Nephron (organoid): ENCODE results near the gene MAMSTR.

Experiments
- H3K27ac Mint-ChIP-seq, 3 experiments: 2 replicates each; pipeline ENCODE4 v1.8.0; 2020; ENCODE audit warnings: mixed read lengths in 3 of 3, mild to moderate bottlenecking in 2 of 3, moderate library complexity in 1 of 3
- H3K27me3 Mint-ChIP-seq: 2 replicates; pipeline ENCODE4 v1.8.0; 2021; ENCODE audit warnings: low read depth, mild to moderate bottlenecking, moderate library complexity, mixed read lengths
- H3K36me3 Mint-ChIP-seq: 2 replicates; pipeline ENCODE4 v1.8.0; 2020; ENCODE audit warnings: low read depth, mixed read lengths
- H3K4me1 Mint-ChIP-seq: 2 replicates; pipeline ENCODE4 v1.8.0; 2020; ENCODE audit warnings: mixed read lengths
- H3K4me3 Mint-ChIP-seq, 3 experiments: 2 replicates each; pipeline ENCODE4 v1.8.0; 2020; ENCODE audit warnings: mild to moderate bottlenecking in 3 of 3, mixed read lengths in 3 of 3, moderate library complexity in 2 of 3
- H3K9me3 Mint-ChIP-seq: 2 replicates; pipeline ENCODE4 v1.8.0; 2020; ENCODE audit warnings: mixed read lengths
- TF ChIP-seq, protein P1 (sequence below), 3 experiments: fragments of 200-600 bp; sonication (generic); IDR thresholded peaks; one replicate each; pipeline ENCODE4 v1.5.0; 2021; ENCODE audit warnings: antibody characterized with exemption in 3 of 3; ENCODE audit not compliant: unreplicated experiment in 3 of 3

The MAMSTR gene

DNA sequence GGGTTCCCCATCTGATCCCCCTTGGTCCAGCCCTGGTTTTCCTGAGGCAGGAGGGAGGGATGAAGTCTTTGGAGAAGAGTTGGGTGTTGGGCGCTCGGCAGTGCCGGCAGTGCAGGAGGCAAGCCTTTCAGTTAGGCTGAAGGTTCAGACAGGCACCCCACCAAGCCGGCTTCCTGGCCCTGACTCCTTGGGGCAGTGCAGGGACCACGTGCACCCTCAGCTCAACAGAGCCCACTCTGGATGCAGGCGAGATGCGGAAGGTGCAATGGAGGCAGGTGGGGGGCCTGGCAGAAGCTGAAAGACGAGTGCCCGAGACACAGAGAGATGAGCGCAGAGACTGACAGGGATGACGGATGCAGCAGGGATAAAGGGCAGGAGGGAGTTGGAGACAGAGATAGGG is 11.1 kb downstream of the MAMSTR start:
- H3K27me3 Mint-ChIP-seq: peaks cover 5% of the 10 kb centered on the region
- TF ChIP-seq, protein P1, sequence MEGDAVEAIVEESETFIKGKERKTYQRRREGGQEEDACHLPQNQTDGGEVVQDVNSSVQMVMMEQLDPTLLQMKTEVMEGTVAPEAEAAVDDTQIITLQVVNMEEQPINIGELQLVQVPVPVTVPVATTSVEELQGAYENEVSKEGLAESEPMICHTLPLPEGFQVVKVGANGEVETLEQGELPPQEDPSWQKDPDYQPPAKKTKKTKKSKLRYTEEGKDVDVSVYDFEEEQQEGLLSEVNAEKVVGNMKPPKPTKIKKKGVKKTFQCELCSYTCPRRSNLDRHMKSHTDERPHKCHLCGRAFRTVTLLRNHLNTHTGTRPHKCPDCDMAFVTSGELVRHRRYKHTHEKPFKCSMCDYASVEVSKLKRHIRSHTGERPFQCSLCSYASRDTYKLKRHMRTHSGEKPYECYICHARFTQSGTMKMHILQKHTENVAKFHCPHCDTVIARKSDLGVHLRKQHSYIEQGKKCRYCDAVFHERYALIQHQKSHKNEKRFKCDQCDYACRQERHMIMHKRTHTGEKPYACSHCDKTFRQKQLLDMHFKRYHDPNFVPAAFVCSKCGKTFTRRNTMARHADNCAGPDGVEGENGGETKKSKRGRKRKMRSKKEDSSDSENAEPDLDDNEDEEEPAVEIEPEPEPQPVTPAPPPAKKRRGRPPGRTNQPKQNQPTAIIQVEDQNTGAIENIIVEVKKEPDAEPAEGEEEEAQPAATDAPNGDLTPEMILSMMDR (IDR thresholded peaks at IDR 0.05; ENCODE audit: unreplicated experiment in 3 of 3): no peak
- peak overlapping the region in 1 of 3 experiments; percentile 12 for H3K4me3 Mint-ChIP-seq
- peaks cover 34% of the 10 kb centered on the region for H3K36me3 Mint-ChIP-seq
- no peaks in the 10 kb centered on the region for H3K9me3 Mint-ChIP-seq
- no peak overlapping the region for H3K27ac Mint-ChIP-seq
- peaks cover 6% of the 10 kb centered on the region for H3K4me1 Mint-ChIP-seq

DNA sequence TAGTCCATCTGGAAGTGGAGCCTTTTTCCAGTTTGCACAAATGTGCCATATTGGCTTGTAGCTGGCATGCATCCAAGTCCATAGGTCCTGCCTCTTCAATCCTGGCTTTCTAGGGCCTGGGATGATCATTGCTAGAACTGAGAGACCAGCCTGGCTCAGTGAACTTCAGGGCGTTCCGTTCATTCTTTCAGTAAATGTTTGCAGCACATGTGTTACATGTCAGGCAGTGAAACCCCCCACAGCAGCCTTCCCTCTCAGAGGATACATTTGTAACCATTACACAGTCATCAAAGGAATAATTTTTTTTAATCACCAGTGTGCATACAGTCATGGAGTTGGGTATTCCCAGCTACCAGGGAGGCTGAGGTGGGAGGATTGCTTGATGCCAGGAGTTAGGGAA is 14.1 kb downstream of the MAMSTR start:
- Mint-ChIP-seq H3K36me3 (peaks cover 43% of the 10 kb centered on the region), H3K4me1 (peaks cover 6% of the 10 kb centered on the region), H3K27ac (peak overlapping the region in 1 of 3 experiments; percentile 73), H3K4me3 (no peak overlapping the region), H3K9me3 (no peaks in the 10 kb centered on the region), H3K27me3 (peaks cover 9% of the 10 kb centered on the region)
- TF ChIP-seq, protein P1 (IDR thresholded peaks at IDR 0.05; ENCODE audit: unreplicated experiment in 3 of 3): no peak

DNA sequence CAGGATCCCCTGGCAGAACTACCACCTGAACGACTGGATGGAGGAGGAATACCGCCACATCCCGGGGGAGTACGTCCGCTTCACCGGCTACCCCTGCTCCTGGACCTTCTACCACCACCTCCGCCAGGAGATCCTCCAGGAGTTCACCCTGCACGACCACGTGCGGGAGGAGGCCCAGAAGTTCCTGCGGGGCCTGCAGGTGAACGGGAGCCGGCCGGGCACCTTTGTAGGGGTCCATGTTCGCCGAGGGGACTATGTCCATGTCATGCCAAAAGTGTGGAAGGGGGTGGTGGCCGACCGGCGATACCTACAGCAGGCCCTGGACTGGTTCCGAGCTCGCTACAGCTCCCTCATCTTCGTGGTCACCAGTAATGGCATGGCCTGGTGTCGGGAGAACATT is 16.2 kb downstream of the MAMSTR start:
- Mint-ChIP-seq H3K9me3 (no peaks in the 10 kb centered on the region), H3K4me3 (no peak overlapping the region), H3K4me1 (peaks cover 6% of the 10 kb centered on the region), H3K27ac (no peak overlapping the region), H3K27me3 (peaks cover 14% of the 10 kb centered on the region), H3K36me3 (peaks cover 39% of the 10 kb centered on the region)
- TF ChIP-seq, protein P1 (IDR thresholded peaks at IDR 0.05; ENCODE audit: unreplicated experiment in 3 of 3): no peak

DNA sequence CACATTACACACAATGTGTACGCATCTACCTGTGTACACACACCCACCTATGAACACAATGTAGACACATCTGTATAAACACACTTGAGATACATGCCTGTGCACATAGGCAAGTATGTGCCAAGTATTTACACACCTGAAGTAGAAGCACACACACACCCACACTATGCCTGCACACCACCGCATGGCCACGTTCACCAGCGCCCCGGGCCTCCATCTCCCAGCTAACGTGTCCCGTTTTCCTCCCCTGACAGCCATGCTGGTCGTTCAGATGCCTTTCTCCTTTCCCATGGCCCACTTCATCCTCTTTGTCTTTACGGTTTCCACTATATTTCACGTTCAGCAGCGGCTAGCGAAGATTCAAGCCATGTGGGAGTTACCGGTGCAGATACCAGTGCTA is 16.8 kb downstream of the MAMSTR start:
- peaks cover 39% of the 10 kb centered on the region for H3K36me3 Mint-ChIP-seq
- TF ChIP-seq, protein P1 (IDR thresholded peaks at IDR 0.05; ENCODE audit: unreplicated experiment in 3 of 3): no peak
- no peak overlapping the region for H3K27ac Mint-ChIP-seq
- no peak overlapping the region for H3K4me3 Mint-ChIP-seq
- H3K27me3 Mint-ChIP-seq: peaks cover 18% of the 10 kb centered on the region
- H3K4me1 Mint-ChIP-seq: peaks cover 6% of the 10 kb centered on the region
- no peaks in the 10 kb centered on the region for H3K9me3 Mint-ChIP-seq

DNA sequence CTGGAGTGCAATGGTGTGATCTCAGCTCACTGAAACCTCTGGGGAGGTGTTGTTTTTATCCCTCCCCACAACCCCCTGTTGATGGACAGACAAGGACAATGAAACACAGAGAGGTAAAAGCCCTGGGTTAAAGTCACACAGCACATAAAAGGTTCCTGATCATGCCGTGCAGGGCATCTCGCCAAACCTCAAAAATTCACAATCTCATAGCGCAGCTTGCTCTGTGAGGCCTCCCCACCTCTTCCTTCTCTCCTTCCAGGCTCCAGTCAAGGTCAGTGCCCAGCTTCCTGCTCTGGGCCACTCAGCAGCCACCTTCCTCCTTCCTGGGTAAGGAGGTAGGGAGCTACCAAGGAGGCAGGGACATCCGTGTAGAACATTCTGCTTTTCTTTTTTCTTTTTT is 21.5 kb downstream of the MAMSTR start:
- Mint-ChIP-seq H3K9me3 (no peaks in the 10 kb centered on the region), H3K4me1 (peaks cover 4% of the 10 kb centered on the region), H3K27me3 (peaks cover 49% of the 10 kb centered on the region), H3K27ac (no peak overlapping the region), H3K4me3 (no peak overlapping the region), H3K36me3 (peaks cover 19% of the 10 kb centered on the region)
- TF ChIP-seq, protein P1 (IDR thresholded peaks at IDR 0.05; ENCODE audit: unreplicated experiment in 3 of 3): no peak

DNA sequence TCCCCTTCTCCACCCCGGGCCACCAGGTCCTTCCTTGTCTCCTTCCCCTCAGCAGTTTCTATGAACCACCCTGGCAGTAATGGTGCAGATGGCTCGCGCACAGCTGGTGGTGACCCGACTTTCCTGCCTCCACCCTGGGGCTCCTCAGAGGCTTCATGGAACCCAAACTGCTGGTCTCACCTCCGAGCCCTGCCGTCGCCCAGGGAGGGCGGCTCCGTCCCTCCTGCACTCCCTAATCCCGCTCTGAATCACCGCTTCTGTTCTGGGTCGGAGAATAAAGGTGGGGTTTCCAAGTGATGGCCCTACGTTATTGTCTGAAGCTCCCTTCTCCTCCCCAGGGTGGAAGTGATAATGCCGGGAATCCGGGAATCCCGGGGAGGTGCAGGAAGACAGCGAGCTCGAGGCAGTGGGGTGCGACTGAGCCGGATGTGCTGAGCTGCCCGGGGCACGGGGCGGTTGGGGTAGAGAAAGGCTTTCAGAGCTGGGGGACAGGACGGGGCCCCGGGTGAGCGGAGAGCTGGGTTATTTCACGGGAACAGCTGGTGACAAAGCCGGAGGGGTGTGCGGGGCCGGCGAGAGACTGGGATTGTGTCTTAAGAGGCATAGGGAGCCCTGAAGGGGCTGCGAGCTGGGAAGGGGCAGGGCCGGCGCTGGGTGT is 23.0 kb downstream of the MAMSTR start:
- Mint-ChIP-seq H3K27me3 (peaks cover 45% of the 10 kb centered on the region), H3K9me3 (no peaks in the 10 kb centered on the region), H3K36me3 (peaks cover 12% of the 10 kb centered on the region), H3K4me1 (peaks cover 4% of the 10 kb centered on the region), H3K27ac (no peak overlapping the region), H3K4me3 (peak overlapping the region; percentile 45 to 74 (median 72))
- TF ChIP-seq, protein P1 (IDR thresholded peaks at IDR 0.05; ENCODE audit: unreplicated experiment in 3 of 3): no peak
